Hematopoietic multipotent progenitor cell treated with erythropoietin and hydrocortisone succinate and interleukin-3 and kit ligand, for 4 days (in vitro differentiated cells): ENCODE results near the gene GCC1.
A peak's percentile ranks its signal among the peaks of the same experiment; 100 is the strongest.
"Not testable (repeated sequence)": the region's sequence is repeated elsewhere in the genome, so short reads cannot be mapped to it uniquely, and the experiment has no call there.

Source experiments
- DNase-seq: peaks from one replicate; pipeline ENCODE4 v3.0.0-alpha.2; 2015

GCC1 gene

DNA sequence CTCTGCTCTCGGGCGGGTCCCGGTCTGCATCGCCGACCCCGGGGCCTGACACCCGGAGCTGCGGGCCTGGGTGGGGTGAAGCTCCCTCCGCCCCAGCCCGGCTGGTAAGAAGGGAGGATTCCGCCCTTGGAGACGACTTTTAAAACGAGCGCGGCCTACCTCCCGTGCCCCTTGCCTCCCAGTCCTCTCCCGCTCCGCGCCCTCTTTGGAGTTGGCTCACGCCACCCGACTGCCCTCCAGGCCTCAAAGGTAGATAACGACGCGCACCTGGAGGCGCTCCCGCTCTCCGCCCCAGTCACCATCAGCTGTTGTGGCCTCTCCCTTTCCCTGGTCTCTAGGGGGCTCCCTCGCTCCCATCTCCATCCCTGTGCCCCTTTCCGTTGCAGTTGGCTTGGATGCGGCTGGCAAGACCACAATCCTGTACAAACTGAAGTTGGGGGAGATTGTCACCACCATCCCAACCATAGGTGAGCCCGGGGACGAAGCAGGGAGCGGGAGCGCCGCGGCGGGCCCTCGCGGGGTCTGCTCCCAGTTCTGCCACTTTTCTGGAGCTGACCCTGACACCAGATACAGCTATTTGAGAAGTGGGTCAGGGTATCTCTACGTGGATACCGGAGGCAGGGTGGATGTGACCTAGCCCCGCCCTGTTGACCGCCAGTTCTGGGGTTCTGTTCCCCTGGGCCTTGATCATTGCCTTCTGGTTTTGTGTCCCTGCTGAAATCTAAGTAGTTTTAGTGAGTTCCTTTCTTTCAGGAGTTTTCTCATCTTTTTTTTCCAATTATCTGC lies 3.5 kb upstream of the GCC1 start:
- peak; percentile 56 for DNase-seq

- DNase-seq, result peak; percentile 92
Observed at GRCh38 chr7:127588019-127588696, 2.8 kb upstream of the GCC1 start, which contains the start of gene ARF5. ARF5 (plus strand) TSS chr7:127588411; CDS start chr7:127588499, 88 bp downstream.

DNA sequence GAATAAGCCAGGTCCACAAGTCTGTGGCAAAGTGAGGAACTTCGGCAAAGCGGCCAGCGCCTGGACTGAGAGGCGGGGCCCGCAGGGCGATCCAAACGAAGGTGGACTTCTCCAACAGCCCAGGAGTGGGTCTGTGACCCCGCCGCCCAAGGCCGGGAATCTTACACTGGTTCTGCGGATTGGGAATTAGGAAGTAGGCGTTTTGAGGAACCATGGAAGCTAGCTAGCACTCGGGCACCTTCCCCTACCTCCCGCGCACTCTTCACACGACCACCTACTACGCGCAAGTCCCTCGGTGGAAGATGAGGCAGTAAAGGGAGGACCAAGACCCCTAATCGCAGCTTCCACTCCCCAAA lies 2.2 kb upstream of the GCC1 start:
- DNase-seq, result no peak

GRCh38 chr7:127586346-127586745 lies 950 bp upstream of the GCC1 start:
- no peak for DNase-seq

- DNase-seq, result no peak
Observed at GRCh38 chr7:127584648-127585043, 750 bp downstream of the GCC1 start.

GRCh38 chr7:127582361-127582760 lies 3.0 kb downstream of the GCC1 start:
- no peak for DNase-seq

- DNase-seq, result no peak
Observed at GRCh38 chr7:127581716-127582115, 3.7 kb downstream of the GCC1 start.

DNA sequence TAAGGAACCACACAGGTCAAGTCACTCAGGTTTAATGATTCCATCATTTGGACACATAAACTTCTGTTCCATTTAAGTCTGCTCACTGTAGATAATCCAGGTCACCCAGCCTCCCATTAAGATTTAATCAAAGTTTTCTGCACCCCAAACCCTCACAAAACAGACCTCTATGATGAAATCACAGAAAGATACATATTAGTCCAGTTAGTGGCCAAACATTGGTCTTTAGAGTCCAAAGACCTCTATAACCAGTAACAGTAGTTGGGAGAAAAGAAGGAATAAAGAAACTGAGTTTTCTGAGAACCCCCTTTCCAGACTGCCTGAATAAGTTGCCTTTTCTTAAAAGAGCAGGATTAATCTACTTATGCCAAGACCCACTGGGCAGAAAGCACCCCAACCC lies 4.8 kb downstream of the GCC1 start:
- no peak for DNase-seq

DNA sequence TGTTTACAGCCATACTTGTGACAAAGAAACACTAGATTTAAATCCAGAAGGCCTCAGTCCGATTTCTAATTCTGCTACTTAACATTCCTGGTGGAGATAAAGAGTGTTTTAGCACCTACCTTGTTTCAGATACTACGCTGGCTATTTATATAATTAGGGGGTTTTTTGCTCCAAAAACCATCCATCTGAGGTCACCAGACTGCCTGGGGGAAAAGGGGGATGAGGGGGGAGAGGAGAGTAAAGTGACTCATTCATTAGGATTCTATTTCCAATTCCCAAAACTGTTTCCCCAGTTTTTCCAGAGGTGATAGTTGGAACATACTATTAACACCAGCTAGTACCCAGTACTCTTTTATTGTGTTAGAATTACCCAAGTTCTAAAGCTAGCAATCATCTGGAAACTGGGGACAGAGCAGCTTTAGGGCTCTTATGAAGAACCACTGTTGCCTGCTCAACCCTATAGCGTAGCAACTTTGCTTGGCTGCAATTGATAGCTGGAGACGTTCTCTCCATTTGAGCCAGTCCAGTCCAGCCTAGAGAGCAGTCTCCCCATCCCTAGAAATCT lies 6.6 kb downstream of the GCC1 start:
- no peak for DNase-seq

DNA sequence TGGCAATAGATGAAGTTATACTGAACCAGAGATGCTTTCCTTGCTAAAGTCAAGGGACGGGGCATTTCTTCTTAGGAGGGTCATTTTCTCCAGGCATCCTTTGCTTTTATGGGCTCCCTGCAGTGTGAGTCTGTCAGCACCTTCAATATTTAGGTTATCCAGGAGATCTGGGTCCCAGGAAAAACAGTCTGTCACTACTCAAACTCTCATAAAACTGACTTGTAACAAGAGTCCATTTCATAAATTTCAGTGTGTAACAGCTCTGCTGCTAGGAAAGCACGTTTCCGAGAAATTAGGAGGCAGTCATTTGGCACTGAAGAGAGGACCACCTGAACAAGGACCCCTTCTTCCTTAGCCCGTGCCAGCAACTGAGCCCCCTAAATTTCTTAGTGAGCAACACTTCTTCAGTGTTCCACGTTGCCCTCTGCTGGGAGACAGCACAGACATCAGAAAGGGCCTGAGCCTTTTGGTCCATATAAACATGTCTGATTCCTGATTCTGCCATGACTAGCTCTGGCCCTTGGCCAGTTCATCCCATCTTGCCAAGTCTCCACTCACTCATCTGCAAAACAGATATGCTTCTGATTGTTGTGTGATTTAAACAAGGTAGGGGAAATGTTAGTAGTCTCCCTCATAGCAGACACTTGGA lies 7.2 kb downstream of the GCC1 start:
- DNase-seq, result peak; percentile 24

GRCh38 chr7:127571741-127572505 lies 13.5 kb downstream of the GCC1 start:
- no peak for DNase-seq

- not testable (repeated sequence) for DNase-seq
Observed at GRCh38 chr7:127568034-127568433, 17.4 kb downstream of the GCC1 start.

- no peak for DNase-seq
Observed at GRCh38 chr7:127566242-127566641, 19.2 kb downstream of the GCC1 start.

DNA sequence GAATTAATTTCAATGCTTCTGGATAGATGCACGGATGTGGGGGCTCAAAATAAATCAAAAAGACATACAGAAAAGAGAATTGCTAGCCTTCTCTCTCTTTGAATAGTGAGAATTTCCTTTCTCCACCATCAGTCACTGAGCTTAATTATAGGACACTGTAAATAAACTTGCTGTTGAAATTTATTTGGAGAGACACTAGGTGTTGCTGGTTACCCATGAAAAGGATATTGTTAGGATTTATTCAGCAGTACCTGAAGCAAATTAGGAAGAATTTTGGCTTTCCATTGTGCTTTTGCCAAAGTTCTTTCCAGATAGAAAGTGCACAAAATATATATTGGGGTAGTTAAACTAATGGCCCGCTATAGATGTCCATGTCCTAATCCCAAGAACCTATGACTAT lies 27.6 kb downstream of the GCC1 start:
- DNase-seq, result no peak

DNA sequence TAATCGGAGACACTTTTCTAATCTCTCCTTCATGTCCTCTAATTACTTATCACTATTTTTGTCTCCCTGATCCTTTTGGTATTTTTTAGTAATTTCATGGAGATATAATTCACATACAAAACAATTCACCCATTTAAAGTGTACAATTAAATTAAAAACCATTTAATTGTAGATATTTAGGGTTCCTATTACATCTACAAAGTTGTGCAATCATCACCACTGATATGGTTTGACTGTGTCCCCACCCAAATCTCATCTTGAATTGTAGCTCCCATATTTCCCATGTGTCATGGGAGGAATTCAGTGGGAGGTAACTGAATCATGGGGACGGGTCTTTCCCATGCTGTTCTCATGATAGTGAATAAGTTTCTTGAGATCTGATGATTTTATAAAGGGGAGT lies 29.0 kb downstream of the GCC1 start:
- DNase-seq, result no peak

GRCh38 chr7:127551941-127552340 lies 33.5 kb downstream of the GCC1 start:
- DNase-seq, result no peak

- peak; percentile 11 for DNase-seq
Observed at GRCh38 chr7:127550247-127550646, 35.1 kb downstream of the GCC1 start.

DNA sequence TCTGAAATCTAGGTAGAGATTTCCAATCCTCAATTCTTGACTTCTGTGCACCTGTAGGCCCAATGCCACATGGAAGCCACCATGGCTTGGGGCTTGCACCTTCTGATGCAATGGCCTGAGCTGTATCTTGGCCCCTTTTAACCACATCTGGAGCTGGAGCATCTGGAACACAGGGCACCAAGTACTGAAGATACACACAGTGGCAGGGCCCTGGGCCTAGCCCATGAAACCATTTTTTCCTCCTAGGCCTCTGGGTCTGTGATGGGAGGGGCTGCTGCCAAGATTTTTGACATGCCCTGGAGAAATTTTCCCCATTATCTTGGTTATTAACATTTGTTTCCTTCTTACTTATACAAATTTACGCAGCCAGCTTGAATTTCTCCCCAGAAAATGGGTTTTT lies 39.1 kb downstream of the GCC1 start:
- no peak for DNase-seq

GRCh38 chr7:127541548-127541947 lies 43.8 kb downstream of the GCC1 start:
- DNase-seq, result no peak

GRCh38 chr7:127540461-127540860 lies 44.9 kb downstream of the GCC1 start:
- not testable (repeated sequence) for DNase-seq

- DNase-seq, result no peak
Observed at GRCh38 chr7:127539116-127539515, 46.3 kb downstream of the GCC1 start.

DNA sequence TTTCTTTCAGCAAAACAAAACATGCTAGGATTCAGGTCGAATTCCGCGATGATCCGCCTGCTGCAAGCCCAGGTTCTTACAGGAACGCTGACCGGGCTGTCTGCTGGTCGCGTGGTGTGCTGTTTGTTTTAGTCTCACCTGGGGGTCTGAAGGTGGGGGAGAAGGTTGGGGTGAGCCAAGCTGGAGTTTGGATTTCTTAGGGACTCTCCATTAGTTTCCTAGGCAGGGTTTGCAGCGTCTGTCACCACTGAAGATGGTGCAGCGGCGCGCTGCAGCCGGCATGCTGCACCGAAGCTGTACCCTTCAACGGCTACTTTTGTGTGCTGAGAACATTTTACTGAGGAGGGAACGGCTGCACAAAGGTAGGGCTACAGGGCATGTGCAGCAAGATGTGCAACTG lies 48.7 kb downstream of the GCC1 start:
- no peak for DNase-seq

DNA sequence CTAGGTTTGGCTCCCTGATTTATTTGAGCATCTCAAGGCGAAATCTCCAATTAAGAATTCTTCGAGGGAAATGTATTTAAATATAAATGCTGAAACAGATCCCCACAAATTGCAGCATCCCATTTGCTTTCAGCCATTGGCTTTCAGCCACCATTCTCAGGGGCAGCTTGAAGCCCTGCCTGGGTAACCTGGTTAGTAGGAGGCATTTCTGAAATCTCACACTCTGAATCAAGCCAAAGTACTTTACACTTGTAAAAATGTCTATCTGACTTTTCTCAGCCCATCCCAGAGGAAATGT lies 49.1 kb downstream of the GCC1 start:
- DNase-seq, result no peak
